HG03460 (cell line): ENCODE measurements around the gene CARNS1.
A peak's percentile ranks its signal among the peaks of the same experiment; 100 is the strongest.

Source experiments
- ATAC-seq: cut with Tn5 transposase; IDR thresholded peaks from one replicate; pipeline ENCODE4 v1.9.1; 2021; ENCODE audit not compliant: unreplicated experiment

The CARNS1 gene

DNA sequence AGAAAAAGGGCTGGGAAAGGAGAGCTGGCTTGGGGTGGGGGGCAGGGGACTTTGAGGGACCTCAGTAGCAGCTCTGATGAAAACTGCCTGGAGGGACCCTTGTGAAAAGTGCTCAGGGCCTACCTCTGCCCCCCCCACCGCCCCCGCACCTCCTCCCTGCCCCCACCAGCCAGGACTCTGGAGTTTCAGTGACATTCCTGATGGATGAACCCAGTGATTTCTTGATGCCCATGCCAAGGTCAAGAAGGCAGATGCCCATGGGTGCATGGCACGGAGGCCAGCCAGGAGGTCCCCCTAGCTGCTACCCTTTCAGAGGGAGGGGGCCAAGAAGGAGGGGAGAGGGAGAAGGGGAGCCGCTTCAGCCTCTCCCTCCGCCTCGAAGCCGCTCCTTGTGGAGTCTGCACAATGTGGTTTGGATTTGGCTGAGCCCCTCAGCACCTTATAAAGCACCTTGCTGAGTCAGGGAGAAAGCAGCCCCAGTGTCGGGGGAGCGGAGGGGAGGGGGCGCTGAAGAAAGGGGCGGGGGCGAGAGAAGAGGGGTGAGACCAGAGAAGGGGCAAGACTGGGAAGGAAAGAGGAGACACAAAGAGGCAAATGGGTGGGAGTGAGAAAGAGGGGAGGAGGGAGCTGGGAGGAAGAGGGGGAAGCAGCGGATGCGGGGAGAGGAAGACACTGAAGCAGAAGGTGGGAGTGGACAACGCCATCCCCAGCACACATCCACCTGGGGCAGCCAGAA, 40.0 kb upstream of the CARNS1 start:
- no peak for ATAC-seq

GRCh38 chr11:67376063-67376820, 39.2 kb upstream of the CARNS1 start:
- ATAC-seq: no peak

DNA sequence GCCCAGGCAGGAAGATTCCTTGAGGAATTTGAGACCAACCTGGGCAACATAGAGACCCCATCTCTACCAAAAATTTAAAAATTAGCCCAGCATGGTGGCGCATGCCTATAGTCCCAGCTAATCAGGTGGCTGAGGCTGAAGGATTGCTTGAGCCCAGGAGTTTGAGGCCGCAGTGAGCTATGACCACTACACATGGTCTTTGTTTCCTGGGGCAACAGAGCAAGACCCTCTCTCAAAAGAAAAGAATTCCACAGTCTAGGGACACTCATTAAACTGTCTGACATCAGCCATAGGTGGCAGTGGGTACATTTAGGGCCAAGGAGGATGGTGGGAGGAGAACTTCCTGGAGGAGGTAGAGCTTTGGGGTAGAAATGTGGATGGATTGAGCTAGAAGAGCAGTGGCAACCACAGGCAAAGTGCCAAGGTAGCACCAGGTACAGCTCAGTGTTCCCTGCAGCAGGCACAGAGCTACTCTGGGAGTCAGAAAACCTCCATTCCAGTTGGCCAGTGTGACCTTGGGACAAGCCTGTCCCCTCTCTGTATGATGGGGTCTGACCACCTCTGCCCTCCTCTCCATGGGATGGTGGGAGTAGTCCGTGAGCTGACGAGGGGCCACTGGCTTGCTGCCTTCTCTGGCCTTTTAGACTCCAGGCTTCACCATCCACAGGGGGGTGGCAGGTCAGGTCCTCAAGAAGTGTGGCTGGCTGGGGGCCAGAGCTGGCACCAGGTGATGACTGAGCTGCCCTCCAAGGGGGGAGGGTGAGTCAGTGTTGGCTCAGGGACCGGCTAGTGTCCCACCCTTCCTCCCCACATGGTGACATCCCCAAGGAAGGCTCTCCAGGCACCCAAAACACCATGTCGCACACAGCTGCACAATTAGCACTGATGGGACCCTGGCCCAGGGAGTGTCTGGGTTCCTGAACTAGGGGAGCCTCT, 38.3 kb upstream of the CARNS1 start:
- ATAC-seq: no peak

DNA sequence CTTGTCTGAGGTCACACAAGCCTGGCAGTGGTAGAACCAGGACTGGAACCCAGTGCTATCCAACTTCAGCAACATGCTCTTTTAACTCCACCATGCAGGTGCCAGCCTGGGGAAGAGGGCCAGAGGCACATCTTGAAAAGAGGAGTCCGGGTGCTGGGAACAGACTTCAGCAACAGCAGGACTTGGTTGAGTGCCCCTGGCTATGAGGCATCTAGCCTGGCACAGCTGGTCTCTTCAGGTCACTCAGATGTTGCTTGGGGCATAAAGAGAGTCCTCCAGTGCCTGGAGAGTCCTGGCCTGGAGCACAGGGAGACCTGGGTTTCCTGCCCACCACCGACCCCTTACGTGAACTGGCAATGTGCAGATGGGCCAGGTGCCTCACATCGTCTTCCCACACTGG, 36.9 kb upstream of the CARNS1 start:
- ATAC-seq: no peak

DNA sequence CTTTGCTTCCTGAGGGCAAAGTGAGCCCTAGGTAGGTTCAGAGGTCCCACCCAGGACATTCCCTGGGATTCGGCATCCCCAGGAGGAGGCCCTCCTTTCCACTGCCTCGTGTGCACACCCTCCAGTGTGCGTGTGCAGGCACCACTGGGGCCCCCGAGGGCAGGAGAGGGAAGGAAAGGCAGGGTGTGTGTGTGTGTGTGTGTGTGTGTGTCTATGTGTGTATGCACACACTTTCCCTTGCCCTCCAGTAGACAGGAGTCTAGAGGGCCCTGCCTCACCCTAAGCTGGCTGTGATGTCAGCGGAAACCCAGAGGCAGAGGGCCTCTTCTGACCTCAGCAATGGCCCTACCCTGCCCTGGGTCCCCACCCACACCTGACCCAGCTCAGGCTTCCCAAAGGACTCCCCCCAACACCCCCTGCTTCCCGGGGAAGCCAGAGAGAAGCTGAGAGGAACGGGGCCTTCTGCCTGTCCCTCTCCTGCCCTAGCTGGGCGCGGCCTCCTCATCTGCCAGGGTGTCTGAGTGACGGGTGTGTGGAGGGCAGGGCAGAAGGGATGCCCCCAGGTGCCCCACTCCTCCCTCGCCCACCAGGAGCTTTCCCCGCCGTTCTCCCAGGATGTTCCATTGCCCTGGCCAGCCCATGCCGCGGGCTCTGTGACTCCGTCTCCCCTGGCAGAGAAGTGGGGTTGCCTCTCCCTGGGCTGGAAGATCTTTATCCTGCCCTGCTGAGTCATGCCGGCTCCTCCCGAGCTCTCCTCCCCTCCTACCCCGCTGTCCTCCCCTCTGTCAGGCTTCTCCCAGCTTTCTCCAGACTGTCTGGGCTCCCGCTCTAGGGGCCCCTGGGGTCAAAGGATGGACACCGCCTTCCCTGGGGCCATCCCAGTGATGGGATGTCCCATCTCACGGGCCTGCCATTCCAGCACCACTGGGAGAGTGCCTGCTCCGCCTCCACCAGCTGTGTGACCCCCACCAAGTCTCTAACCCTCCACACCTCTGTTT, 36.1 kb upstream of the CARNS1 start:
- no peak for ATAC-seq

GRCh38 chr11:67381244-67381972, 34.1 kb upstream of the CARNS1 start:
- no peak for ATAC-seq

GRCh38 chr11:67382276-67383136, 33.0 kb upstream of the CARNS1 start:
- ATAC-seq: peak; percentile 54

- ATAC-seq: no peak
Measured at GRCh38 chr11:67384851-67385366, 30.6 kb upstream of the CARNS1 start.

- no peak for ATAC-seq
Measured at GRCh38 chr11:67387069-67387468, 28.4 kb upstream of the CARNS1 start.

- ATAC-seq: no peak
Measured at GRCh38 chr11:67387518-67387917, 28.0 kb upstream of the CARNS1 start.

GRCh38 chr11:67389477-67389876, 26.0 kb upstream of the CARNS1 start:
- no peak for ATAC-seq

DNA sequence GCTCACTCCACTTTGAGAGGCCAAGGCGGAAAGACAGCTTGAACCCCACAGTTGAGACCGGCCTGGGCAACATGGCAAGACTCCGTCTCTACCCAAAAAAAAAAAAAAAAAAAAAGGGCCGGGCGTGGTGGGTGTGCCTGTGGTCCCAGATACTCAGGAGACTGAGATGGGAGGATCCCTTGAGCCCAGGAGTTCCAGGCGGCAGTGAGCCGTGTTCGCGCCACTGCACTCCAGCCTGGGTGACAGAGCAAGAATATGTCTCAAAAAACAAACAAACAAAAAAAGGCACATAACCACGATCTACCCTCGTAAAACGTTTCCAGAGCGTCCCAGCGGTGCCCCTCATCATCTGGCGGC, 24.6 kb upstream of the CARNS1 start:
- no peak for ATAC-seq

GRCh38 chr11:67391304-67392182, 23.9 kb upstream of the CARNS1 start, which contains the start of gene RAD9A:
RAD9A (plus strand) TSS chr11:67391986; CDS start chr11:67392045, 59 bp downstream.
- peak; percentile 49 for ATAC-seq

- ATAC-seq: peak; percentile 11
Measured at GRCh38 chr11:67392183-67392715, 23.2 kb upstream of the CARNS1 start.

DNA sequence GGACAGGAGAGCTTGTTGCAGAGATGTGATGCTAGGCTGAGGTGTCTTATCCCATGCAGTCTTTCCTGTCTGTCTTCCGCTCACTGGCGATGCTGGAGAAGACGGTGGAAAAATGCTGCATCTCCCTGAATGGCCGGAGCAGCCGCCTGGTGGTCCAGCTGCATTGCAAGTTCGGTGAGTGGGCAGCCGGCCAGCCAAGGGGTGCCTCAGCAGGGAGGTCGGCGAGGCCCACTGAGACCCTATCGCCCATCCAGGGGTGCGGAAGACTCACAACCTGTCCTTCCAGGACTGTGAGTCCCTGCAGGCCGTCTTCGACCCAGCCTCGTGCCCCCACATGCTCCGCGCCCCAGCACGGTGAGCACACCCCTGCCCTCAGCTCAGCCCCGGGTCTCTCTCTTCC, 22.0 kb upstream of the CARNS1 start:
- no peak for ATAC-seq

- no peak for ATAC-seq
Measured at GRCh38 chr11:67393990-67394389, 21.5 kb upstream of the CARNS1 start.
